ENCODE results near the gene PNPLA2.

PNPLA2 gene

GRCh38 chr11:811446-812245, 7.1 kb upstream of the PNPLA2 start:
- no peak for TF ChIP-seq ZNF274 (IDR thresholded peaks at IDR 0.05; ENCODE audit: low read depth, low read length)
- H3K4me3 ChIP-seq (ENCODE audit: low read length): peak overlapping the region; percentile 76; the same call in 1 of the 2 replicates

- no peak overlapping the region for H3K4me3 ChIP-seq (ENCODE audit: low read length)
- TF ChIP-seq ZNF274 (IDR thresholded peaks at IDR 0.05; ENCODE audit: low read depth, low read length): no peak
Measured at GRCh38 chr11:812390-812789, 6.3 kb upstream of the PNPLA2 start.

- no peak overlapping the region for H3K4me3 ChIP-seq (ENCODE audit: low read length)
- TF ChIP-seq ZNF274 (IDR thresholded peaks at IDR 0.05; ENCODE audit: low read depth, low read length): no peak
Measured at GRCh38 chr11:813072-813455, 5.7 kb upstream of the PNPLA2 start.

- TF ChIP-seq ZNF274 (IDR thresholded peaks at IDR 0.05; ENCODE audit: low read depth, low read length): no peak
Measured at GRCh38 chr11:813456-814096, 5.1 kb upstream of the PNPLA2 start.

GRCh38 chr11:815675-816432, 2.9 kb upstream of the PNPLA2 start:
- H3K4me3 ChIP-seq (ENCODE audit: low read length): no peak overlapping the region
- no peak for TF ChIP-seq ZNF274 (IDR thresholded peaks at IDR 0.05; ENCODE audit: low read depth, low read length)

More at GRCh38 chr11:813456-814096, 5.1 kb upstream of the PNPLA2 start:
- no peak overlapping the region for H3K4me3 ChIP-seq (ENCODE audit: low read length)

GRCh38 chr11:816433-816779, 2.3 kb upstream of the PNPLA2 start:
- H3K4me3 ChIP-seq (ENCODE audit: low read length): no peak overlapping the region
- no peak for TF ChIP-seq ZNF274 (IDR thresholded peaks at IDR 0.05; ENCODE audit: low read depth, low read length)

GRCh38 chr11:819129-819931, 616 bp downstream of the PNPLA2 start:
- H3K4me3 ChIP-seq (ENCODE audit: low read length): peak overlapping the region; percentile 91; the same call in 1 of the 2 replicates
- no peak for TF ChIP-seq ZNF274 (IDR thresholded peaks at IDR 0.05; ENCODE audit: low read depth, low read length)

GRCh38 chr11:819943-820649, 1.4 kb downstream of the PNPLA2 start:
- TF ChIP-seq ZNF274 (IDR thresholded peaks at IDR 0.05; ENCODE audit: low read depth, low read length): no peak
- peak overlapping the region; percentile 91; the same call in 1 of the 2 replicates for H3K4me3 ChIP-seq (ENCODE audit: low read length)

GRCh38 chr11:820655-821511, 2.2 kb downstream of the PNPLA2 start:
- H3K4me3 ChIP-seq (ENCODE audit: low read length): peak overlapping the region; percentile 91; the same call in 1 of the 2 replicates
- TF ChIP-seq ZNF274 (IDR thresholded peaks at IDR 0.05; ENCODE audit: low read depth, low read length): no peak

- no peak for TF ChIP-seq ZNF274 (IDR thresholded peaks at IDR 0.05; ENCODE audit: low read depth, low read length)
- no peak overlapping the region for H3K4me3 ChIP-seq (ENCODE audit: low read length)
Measured at GRCh38 chr11:821512-822371, 3.0 kb downstream of the PNPLA2 start.

- no peak overlapping the region for H3K4me3 ChIP-seq (ENCODE audit: low read length)
- TF ChIP-seq ZNF274 (IDR thresholded peaks at IDR 0.05; ENCODE audit: low read depth, low read length): no peak
Measured at GRCh38 chr11:823441-824291, 5.0 kb downstream of the PNPLA2 start.
